Measurements from ENCODE around the gene BIRC3.
"Not testable (repeated sequence)": the region's sequence is repeated elsewhere in the genome, so short reads cannot be mapped to it uniquely, and the experiment has no call there.

BIRC3 gene

DNA sequence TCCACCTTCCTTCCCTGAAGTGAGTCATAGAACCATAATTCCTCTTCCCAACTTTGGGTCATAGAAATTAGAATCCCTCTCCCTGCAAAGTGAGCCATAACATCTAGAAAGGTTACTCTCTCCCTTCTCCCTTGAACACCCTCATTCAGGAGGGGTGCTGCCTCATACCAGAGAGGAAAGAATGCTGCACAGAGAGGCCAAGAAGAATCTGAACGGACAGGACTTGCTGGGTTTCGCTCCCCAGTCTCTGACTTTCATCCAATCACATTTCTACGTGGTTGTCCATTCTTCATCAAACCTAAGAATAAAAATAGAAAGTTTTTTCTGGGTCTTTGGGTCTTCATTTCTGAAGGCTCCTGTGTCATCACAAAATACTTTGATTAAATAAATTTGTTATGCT lies 31.0 kb upstream of the BIRC3 start:
- Mint-ChIP-seq H3K27me3 (peaks cover 2% of the 10 kb centered on the region), H3K27ac (no peak overlapping the region), H3K4me3 (no peak overlapping the region), H3K4me1 (peaks cover 19% of the 10 kb centered on the region), H3K36me3 (no peaks in the 10 kb centered on the region), H3K9me3 (no peaks in the 10 kb centered on the region)
- ATAC-seq (ENCODE audit: low read depth) (no peak), DNase-seq (ENCODE audit: low spot score in 2 of 2) (no peak)

DNA sequence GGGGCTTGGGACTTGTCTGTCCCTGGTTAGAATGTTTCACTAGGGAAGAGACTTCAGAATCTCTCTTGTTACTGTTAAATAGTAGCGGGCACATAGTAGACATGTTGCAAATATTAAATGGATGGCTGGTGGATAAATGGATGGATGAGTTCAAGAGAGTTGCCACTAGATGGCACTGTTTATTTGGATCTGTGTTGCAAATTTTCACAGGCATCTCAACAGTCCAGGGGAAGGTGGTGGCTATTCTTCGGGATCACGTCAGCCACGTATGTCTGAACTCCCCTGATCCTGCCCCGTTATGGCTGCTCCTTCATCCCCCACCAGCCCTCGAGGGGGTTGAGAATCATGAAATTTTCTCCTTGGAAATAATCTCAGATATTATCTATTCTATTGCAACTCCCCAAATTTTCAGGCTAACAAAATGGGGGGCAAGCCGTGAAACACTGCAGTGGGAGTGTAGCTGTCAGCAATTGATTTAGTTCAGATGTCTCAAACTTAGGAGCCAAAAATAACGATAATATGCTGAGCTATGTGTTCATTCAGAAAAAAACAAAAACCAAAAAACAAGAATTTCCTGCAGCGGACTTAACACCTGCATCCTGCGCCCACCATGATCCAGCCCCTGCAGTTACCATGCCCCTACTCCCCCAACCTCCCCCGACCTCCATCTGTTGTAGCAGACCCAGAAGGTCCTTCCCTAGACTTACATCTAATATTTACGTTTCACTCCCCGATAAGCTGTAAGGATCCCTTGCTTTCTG lies 29.1 kb upstream of the BIRC3 start:
- H3K4me1 Mint-ChIP-seq, result peaks cover 22% of the 10 kb centered on the region
- no peaks in the 10 kb centered on the region for H3K36me3 Mint-ChIP-seq
- H3K9me3 Mint-ChIP-seq, result no peaks in the 10 kb centered on the region
- ATAC-seq (ENCODE audit: low read depth), result peak; percentile 81
- peak in 1 of 2 donors; percentile 62 for DNase-seq (ENCODE audit: low spot score in 2 of 2)
- H3K4me3 Mint-ChIP-seq, result peak overlapping the region; percentile 67
- peaks cover 2% of the 10 kb centered on the region for H3K27me3 Mint-ChIP-seq
- peak overlapping the region; percentile 67 for H3K27ac Mint-ChIP-seq

DNA sequence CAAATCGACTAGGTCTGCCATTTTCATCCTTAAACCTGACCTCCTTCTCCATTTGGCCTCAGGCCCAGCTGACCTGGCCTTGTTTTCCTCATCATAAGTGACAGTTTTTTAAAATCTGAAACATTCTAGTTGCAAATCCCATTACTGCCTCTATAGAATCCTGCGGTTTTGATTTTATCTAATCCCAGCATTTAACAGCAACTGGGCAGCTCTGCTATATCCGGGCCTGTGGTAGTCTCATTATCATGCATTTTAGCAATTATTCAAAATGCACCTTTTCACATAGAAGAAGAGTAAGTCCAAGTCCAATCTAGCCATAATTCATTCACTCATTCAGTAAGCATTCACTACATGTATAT lies 28.6 kb upstream of the BIRC3 start:
- no peak for ATAC-seq (ENCODE audit: low read depth)
- no peaks in the 10 kb centered on the region for H3K9me3 Mint-ChIP-seq
- H3K27ac Mint-ChIP-seq, result peak overlapping the region; percentile 67
- peaks cover 22% of the 10 kb centered on the region for H3K4me1 Mint-ChIP-seq
- no peaks in the 10 kb centered on the region for H3K27me3 Mint-ChIP-seq
- no peaks in the 10 kb centered on the region for H3K36me3 Mint-ChIP-seq
- H3K4me3 Mint-ChIP-seq, result peak overlapping the region; percentile 67
- DNase-seq (ENCODE audit: low spot score in 2 of 2), result no peak

DNA sequence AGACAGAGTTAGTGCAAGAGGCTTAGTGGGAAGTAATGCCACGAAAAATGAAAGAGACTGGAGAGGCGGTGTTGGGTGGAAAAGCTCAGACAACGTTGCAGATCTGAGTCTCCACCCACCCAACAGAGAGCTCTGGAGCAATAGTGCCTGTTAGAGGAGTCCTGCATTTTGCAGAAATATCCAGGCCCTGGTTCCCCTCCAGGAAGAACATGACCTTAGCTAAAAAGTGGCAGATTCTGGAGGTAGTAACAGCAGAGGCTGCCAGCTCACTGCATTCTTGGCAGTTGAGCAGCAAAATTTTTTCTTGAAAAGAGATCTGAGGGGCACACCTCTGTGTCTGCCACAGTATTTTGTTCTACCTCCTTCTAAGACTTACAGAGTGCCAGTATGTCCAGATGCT lies 27.7 kb upstream of the BIRC3 start:
- H3K27me3 Mint-ChIP-seq, result no peaks in the 10 kb centered on the region
- DNase-seq (ENCODE audit: low spot score in 2 of 2), result no peak
- no peak for ATAC-seq (ENCODE audit: low read depth)
- H3K27ac Mint-ChIP-seq, result no peak overlapping the region
- H3K36me3 Mint-ChIP-seq, result no peaks in the 10 kb centered on the region
- H3K9me3 Mint-ChIP-seq, result no peaks in the 10 kb centered on the region
- H3K4me1 Mint-ChIP-seq, result peaks cover 25% of the 10 kb centered on the region
- no peak overlapping the region for H3K4me3 Mint-ChIP-seq

DNA sequence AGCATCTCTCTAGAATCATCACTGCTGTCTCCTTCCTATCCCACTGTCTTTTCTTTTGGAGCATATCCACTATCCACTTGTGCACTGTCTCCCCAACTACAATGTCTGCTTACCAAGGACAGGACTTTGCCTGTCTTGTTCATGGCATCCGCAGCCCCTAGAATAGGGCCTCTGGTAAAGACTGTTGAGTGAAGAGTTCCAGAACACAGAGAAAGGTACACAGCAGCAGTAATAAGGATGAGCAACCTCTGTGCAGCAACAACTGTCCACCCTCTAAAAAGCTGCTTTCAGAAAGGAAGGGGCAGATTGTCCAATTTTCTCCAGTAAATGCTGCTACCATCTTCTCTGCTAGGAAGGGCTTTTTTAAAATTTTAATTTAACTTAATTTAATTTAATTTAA lies 25.5 kb upstream of the BIRC3 start:
- H3K4me3 Mint-ChIP-seq, result no peak overlapping the region
- H3K27ac Mint-ChIP-seq, result no peak overlapping the region
- H3K4me1 Mint-ChIP-seq, result peaks cover 34% of the 10 kb centered on the region
- DNase-seq (ENCODE audit: low spot score in 2 of 2) (no peak), ATAC-seq (ENCODE audit: low read depth) (no peak)
- H3K27me3 Mint-ChIP-seq, result no peaks in the 10 kb centered on the region
- no peaks in the 10 kb centered on the region for H3K9me3 Mint-ChIP-seq
- no peaks in the 10 kb centered on the region for H3K36me3 Mint-ChIP-seq

DNA sequence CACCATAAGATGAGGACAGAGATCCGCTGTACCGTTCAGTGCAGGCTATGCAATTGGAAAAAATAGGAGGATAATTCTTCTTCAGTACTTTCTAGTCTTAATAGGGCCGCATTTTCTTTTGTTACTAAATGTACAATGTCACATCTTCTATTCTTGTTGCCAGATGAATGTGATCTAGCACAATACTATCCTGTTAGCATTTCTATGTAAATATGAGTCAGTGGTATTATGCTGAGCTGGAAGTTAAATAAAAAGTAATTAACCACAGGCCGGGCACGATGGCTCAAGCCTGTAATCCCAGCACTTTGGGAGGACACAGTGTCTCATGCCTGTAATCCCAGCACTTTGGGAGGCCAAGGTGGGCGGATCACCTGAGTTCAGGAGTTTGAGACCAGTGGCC lies 24.4 kb upstream of the BIRC3 start:
- Mint-ChIP-seq H3K27ac (peak overlapping the region; percentile 56), H3K27me3 (no peaks in the 10 kb centered on the region), H3K36me3 (peaks cover 2% of the 10 kb centered on the region), H3K4me1 (peaks cover 35% of the 10 kb centered on the region), H3K4me3 (no peak overlapping the region), H3K9me3 (no peaks in the 10 kb centered on the region)
- DNase-seq (ENCODE audit: low spot score in 2 of 2), result no peak
- ATAC-seq (ENCODE audit: low read depth), result no peak

DNA sequence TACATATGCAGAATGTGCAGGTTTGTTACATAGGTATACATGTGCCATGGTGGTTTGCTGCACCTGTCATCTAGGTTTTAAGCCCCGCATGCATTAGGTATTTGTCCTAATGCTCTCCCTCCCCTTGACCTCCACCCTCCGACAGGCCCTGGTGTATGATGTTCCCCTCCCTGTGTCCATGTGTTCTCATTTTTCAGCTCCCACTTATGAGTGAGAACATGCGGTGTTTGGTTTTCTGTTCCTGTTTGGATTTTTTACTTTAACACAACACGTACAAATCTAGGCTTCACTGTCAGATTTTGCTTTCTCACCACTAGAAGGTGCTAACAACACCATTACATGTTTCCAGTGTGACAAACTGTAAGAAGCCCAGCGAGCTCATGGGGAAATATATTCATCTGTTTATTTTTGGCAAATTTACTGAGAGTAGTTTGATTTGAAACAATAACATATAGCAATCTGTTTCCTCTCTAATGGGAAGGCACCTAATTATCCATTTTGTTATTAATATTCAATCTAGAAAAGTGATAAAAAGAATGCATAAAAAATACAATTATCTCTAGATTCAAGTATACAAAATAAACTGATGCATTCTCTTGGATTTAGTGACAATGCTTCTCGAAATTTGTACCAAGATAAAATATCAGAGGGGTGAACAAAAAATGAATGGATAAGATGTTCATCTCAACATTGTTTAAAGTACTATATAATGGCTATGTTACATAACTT lies 23.2 kb upstream of the BIRC3 start:
- ATAC-seq (ENCODE audit: low read depth) (peak; percentile 93), DNase-seq (ENCODE audit: low spot score in 2 of 2) (peak in 1 of 2 donors; percentile 56)
- H3K9me3 Mint-ChIP-seq, result no peaks in the 10 kb centered on the region
- peak overlapping the region; percentile 90 for H3K4me3 Mint-ChIP-seq
- H3K27ac Mint-ChIP-seq, result peak overlapping the region; percentile 91
- H3K27me3 Mint-ChIP-seq, result no peaks in the 10 kb centered on the region
- H3K36me3 Mint-ChIP-seq, result peaks cover 6% of the 10 kb centered on the region
- peaks cover 37% of the 10 kb centered on the region for H3K4me1 Mint-ChIP-seq

DNA sequence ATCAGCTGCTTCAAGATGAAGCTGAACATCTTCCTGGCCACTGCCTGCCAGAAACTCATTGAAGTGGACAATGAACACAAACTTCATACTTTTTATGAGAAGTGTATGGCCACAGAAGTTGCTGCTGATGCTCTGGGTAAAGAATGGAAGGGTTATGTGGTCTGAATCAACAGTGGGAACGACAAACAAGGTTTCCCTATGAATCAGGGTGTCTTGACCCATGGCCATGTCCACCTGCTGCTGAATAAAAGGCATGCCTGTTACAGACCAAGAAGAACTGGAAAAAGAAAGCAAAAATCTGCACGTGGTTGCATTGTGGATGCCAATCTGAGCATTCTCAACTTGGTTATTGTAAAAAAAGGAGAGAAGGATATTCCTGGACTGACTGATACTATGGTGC lies 22.2 kb upstream of the BIRC3 start:
- Mint-ChIP-seq H3K4me1 (peaks cover 42% of the 10 kb centered on the region), H3K4me3 (peak overlapping the region; percentile 76)
- no peak for ATAC-seq (ENCODE audit: low read depth)

DNA sequence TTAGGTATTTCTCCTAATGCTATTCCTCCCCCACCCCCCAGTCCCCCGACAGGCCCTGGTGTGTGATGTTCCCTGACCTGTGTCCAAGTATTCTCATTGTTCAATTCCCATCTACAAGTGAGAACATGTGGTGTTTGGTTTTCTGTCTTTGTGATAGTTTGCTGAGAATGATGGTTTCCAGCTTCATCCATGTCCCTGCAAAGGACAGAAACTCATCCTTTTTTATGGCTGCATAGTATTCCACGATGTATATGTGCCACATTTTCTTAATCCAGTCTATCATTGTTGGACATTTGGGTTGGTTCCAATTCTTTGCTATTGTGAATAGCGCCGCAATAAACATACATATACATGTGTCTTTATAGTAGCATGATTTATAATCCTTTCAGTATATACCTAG lies 20.5 kb upstream of the BIRC3 start:
- not testable (repeated sequence) for H3K4me3 Mint-ChIP-seq; H3K9me3 Mint-ChIP-seq; DNase-seq (ENCODE audit: low spot score in 2 of 2); H3K27me3 Mint-ChIP-seq; ATAC-seq (ENCODE audit: low read depth)
- Mint-ChIP-seq H3K27ac (peak overlapping the region; percentile 87), H3K4me1 (peaks cover 49% of the 10 kb centered on the region), H3K36me3 (peaks cover 15% of the 10 kb centered on the region)

More for the DNA sequence above, 22.2 kb upstream of the BIRC3 start:
- Mint-ChIP-seq H3K27ac (peak overlapping the region; percentile 91), H3K27me3 (no peaks in the 10 kb centered on the region), H3K36me3 (peaks cover 12% of the 10 kb centered on the region), H3K9me3 (peaks cover 2% of the 10 kb centered on the region)
- no peak for DNase-seq (ENCODE audit: low spot score in 2 of 2)

DNA sequence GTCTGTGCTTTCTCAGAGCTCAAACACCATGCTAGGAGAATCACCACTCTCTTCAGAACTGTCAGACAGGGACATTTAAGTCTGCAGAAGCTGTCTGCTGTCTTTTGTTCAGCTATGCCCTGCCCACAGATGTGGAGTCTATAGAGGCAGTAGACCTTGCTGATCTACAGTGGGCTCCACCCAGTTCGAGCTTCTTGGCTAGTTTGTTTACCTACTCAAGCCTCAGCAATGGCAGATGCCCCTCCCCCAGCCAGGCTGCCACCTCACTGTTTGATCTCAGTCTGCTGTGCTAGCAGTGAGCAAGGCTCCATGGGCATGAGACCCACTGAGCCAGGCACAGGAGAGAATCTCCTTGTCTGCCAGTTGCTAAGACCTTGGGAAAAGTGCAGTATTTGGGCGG lies 16.4 kb upstream of the BIRC3 start:
- Mint-ChIP-seq H3K36me3 (peaks cover 26% of the 10 kb centered on the region), H3K4me3 (peak overlapping the region; percentile 16), H3K27ac (peak overlapping the region; percentile 79), H3K9me3 (peaks cover 16% of the 10 kb centered on the region), H3K4me1 (peaks cover 62% of the 10 kb centered on the region)
- not testable (repeated sequence) for H3K27me3 Mint-ChIP-seq; DNase-seq (ENCODE audit: low spot score in 2 of 2)
- ATAC-seq (ENCODE audit: low read depth), result peak; percentile 58

DNA sequence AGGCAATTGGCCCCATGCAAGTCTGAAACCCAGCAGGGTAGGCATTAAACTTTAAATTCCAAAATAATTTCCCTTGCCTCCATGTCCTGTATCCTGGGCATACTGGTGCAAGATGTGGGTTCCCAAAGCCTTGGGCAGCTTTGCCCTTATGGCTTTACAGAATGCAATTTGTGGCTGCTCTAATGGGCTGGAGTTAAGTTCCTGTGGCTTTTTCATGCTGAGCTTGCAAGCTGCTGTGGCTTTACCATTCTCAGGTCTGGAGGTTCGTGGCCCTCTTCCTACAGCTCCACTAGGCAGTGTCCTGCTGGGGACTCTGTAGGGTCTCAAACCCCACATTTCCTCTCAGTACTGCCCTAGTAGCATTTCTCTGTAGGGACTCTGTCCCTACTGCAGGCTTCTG lies 15.0 kb upstream of the BIRC3 start:
- no peak overlapping the region for H3K27ac Mint-ChIP-seq

DNA sequence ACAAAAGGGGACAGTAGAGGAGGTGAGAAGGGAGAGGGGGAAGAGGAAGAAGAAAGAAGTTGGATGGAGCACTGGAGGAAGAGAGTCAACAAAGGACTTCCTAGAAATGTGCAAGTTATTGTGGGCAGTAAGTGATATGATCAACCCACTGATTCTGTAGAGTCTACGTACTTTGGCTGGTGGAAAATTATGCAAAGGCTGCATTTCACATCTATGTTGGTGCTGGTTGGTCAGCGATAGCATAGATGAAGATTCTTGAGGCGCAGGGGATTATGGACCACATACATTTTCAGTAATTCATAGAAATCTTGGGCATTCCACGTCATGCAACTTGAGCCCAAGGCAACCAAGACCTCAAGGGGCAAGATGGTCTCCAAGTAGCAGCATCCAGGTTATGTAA lies 12.6 kb upstream of the BIRC3 start:
- DNase-seq (ENCODE audit: low spot score in 2 of 2) (no peak), ATAC-seq (ENCODE audit: low read depth) (no peak)
- H3K27me3 Mint-ChIP-seq, result no peaks in the 10 kb centered on the region
- peaks cover 53% of the 10 kb centered on the region for H3K4me1 Mint-ChIP-seq
- peaks cover 14% of the 10 kb centered on the region for H3K9me3 Mint-ChIP-seq
- H3K4me3 Mint-ChIP-seq, result peak overlapping the region; percentile 32
- H3K36me3 Mint-ChIP-seq, result peaks cover 17% of the 10 kb centered on the region
- H3K27ac Mint-ChIP-seq, result peak overlapping the region; percentile 92

More for the DNA sequence above, 15.0 kb upstream of the BIRC3 start:
- peaks cover 16% of the 10 kb centered on the region for H3K9me3 Mint-ChIP-seq
- H3K27me3 Mint-ChIP-seq, result no peaks in the 10 kb centered on the region
- ATAC-seq (ENCODE audit: low read depth), result no peak
- H3K36me3 Mint-ChIP-seq, result peaks cover 24% of the 10 kb centered on the region
- DNase-seq (ENCODE audit: low spot score in 2 of 2), result no peak
- H3K4me3 Mint-ChIP-seq, result peak overlapping the region; percentile 1
- H3K4me1 Mint-ChIP-seq, result peaks cover 67% of the 10 kb centered on the region

DNA sequence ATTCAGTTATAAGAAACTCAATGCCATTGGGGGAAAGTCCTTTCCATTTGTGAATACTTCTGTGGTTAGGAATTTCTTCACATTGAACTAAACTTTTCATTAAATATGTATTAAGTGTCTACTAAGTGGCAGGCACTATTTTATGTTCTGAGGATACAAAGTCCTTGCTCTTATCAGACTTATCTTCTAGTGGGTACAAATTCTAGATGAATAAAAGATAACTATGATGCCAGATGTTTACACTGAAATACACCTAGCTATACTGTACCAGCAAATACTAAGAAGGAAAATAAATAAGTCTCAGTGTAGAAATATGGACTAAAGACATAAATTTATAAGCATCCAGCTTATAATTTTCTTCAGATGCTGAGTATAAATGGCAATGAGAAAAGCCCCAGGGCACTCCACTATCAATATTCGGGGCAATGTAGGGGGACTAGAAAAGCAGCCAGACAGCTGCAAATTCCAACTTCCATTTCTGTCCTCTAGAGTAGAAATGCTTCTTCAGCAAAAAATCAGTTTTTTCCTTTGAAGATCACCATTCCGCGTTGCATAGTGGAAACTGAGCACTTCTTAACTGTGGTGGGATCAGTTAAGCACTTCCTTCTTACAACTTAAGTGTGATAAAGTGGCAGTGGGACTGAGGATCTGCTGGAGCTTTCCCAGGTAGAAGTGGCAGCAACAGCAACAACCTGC lies 11.8 kb upstream of the BIRC3 start:
- H3K27ac Mint-ChIP-seq, result peak overlapping the region; percentile 92
- H3K4me1 Mint-ChIP-seq, result peaks cover 48% of the 10 kb centered on the region
- peak overlapping the region; percentile 49 for H3K4me3 Mint-ChIP-seq

DNA sequence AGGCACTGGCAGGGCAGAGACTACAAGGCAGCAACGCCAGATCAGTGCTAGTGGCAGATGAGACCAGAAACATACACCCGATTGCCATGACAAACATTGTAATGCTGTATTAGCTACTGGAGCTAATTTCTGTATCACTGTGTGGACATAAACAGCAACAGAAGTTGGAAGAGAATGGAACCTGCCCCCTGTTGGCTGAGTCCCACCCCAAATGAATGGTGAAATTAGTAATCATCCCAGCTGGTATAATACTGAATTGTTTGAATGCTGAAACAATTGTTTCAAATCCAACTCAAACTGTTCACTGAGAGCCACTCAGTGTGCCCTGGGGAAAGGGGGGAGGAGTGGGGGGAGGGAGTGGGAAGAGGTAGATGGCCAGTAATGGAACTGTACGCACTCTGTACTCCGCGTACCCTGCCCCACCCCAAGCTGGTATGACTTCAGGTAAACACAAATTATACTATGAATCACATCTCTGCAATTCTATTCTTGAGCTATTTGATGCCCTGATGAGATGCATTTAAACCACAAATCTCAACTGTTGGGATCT lies 11.2 kb upstream of the BIRC3 start:
- H3K36me3 Mint-ChIP-seq, result peaks cover 14% of the 10 kb centered on the region

More for the DNA sequence above, 11.8 kb upstream of the BIRC3 start:
- DNase-seq (ENCODE audit: low spot score in 2 of 2), result no peak
- Mint-ChIP-seq H3K27me3 (no peaks in the 10 kb centered on the region), H3K36me3 (peaks cover 14% of the 10 kb centered on the region), H3K9me3 (peaks cover 14% of the 10 kb centered on the region)
- ATAC-seq (ENCODE audit: low read depth), result no peak

More for the DNA sequence above, 11.2 kb upstream of the BIRC3 start:
- Mint-ChIP-seq H3K27me3 (no peaks in the 10 kb centered on the region), H3K4me1 (peaks cover 48% of the 10 kb centered on the region), H3K27ac (peak overlapping the region; percentile 92), H3K4me3 (peak overlapping the region; percentile 49), H3K9me3 (peaks cover 14% of the 10 kb centered on the region)
- DNase-seq (ENCODE audit: low spot score in 2 of 2), result no peak
- ATAC-seq (ENCODE audit: low read depth), result peak; percentile 20
